Endodermal cell (in vitro differentiated cells): ENCODE results near the gene RASGEF1B. TPM values are rescaled to one million over a fixed set of nuclear protein-coding genes. Genes with fewer than 3 reads are reported as not detected.
A peak's percentile ranks its signal among the peaks of the same experiment; 100 is the strongest.
"Not testable (repeated sequence)": the region's sequence is repeated elsewhere in the genome, so short reads cannot be mapped to it uniquely, and the experiment has no call there.

Experiments
- DNase-seq: peaks from one replicate; pipeline ENCODE4 v3.0.0-alpha.2; 2017
- H3K27ac ChIP-seq: 2 replicates; pipeline ENCODE4 v1.5.1; 2013; ENCODE audit warnings: mild to moderate bottlenecking, low read depth, low read length, moderate library complexity
- H3K27me3 ChIP-seq: 2 replicates; pipeline ENCODE4 v1.6.1; 2013; ENCODE audit warnings: mild to moderate bottlenecking, low read length, moderate library complexity; ENCODE audit not compliant: insufficient read depth, control insufficient read depth, poor library complexity, severe bottlenecking
- H3K36me3 ChIP-seq: 2 replicates; pipeline ENCODE4 v1.7.0; 2013; ENCODE audit warnings: mild to moderate bottlenecking, low read length, moderate library complexity; ENCODE audit not compliant: control insufficient read depth, insufficient read depth
- H3K4me1 ChIP-seq: one replicate; pipeline ENCODE4 v1.7.0; 2013; ENCODE audit warnings: low read length; ENCODE audit not compliant: control insufficient read depth, insufficient read depth
- H3K4me3 ChIP-seq: 2 replicates; pipeline ENCODE4 v1.5.1; 2013; ENCODE audit warnings: mild to moderate bottlenecking, low read length, moderate library complexity
- H3K9ac ChIP-seq: 2 replicates; pipeline ENCODE4 v1.6.1; 2013; ENCODE audit warnings: mild to moderate bottlenecking, low read length, moderate library complexity; ENCODE audit not compliant: poor library complexity, severe bottlenecking; ENCODE audit errors: extremely low read depth
- H3K9me3 ChIP-seq: 2 replicates; pipeline ENCODE4 v1.6.1; 2013; ENCODE audit warnings: mild to moderate bottlenecking, low read length, moderate library complexity; ENCODE audit not compliant: control insufficient read depth
- H3K27ac Mint-ChIP-seq: 2 replicates; pipeline ENCODE4 v1.8.0; 2020; ENCODE audit warnings: mixed read lengths
- H3K27me3 Mint-ChIP-seq: 2 replicates; pipeline ENCODE4 v1.8.0; 2021; ENCODE audit warnings: mild to moderate bottlenecking, mixed read lengths; ENCODE audit not compliant: insufficient read depth
- H3K36me3 Mint-ChIP-seq: 2 replicates; pipeline ENCODE4 v1.8.0; 2020; ENCODE audit warnings: low read depth, mixed read lengths
- H3K4me1 Mint-ChIP-seq: 2 replicates; pipeline ENCODE4 v1.8.0; 2020; ENCODE audit warnings: mixed read lengths
- H3K4me3 Mint-ChIP-seq: 2 replicates; pipeline ENCODE4 v1.8.0; 2020; ENCODE audit warnings: mild to moderate bottlenecking, moderate library complexity, mixed read lengths
- H3K9me3 Mint-ChIP-seq: 2 replicates; pipeline ENCODE4 v1.8.0; 2020; ENCODE audit warnings: mild to moderate bottlenecking, mixed read lengths
- CTCF ChIP-seq: fragments of 200-600 bp; sonication (generic); conservative IDR thresholded peaks from 2 replicates; pipeline ENCODE4 v1.5.0; 2021; ENCODE audit warnings: antibody characterized with exemption, mild to moderate bottlenecking
- WGBS, 2 experiments: methylation state at CpG; one replicate each; pipeline versions ENCODE4 v1.1.5 to v1.1.7; 2013; ENCODE audit warnings: missing lambda C conversion rate in 2 of 2, mixed read lengths in 1 of 2; ENCODE audit not compliant: insufficient coverage in 1 of 2, insufficient read length in 1 of 2; 5-methylcytosine and 5-hydroxymethylcytosine counted together
- total RNA-seq, 2 donors: library from RNA; stranded (reverse); fragmentation: NEBNext Ultra II Directional in 1 of 2; extraction: Animal tissue kit (Norgen Biotek cat#: 25700) in 1 of 2; gene quantifications; 2 replicates in 1 of 2; 3 replicates in 1 of 2; pipeline ENCODE4 v1.2.1, GENCODE V29; 2021

RASGEF1B gene
- total RNA-seq, 2 donors from 2014 or later, result 15.3 to 26.7 TPM

GRCh38 chr4:81485310-81485980 is 13.7 kb upstream of the RASGEF1B start:
- Histone ChIP-seq H3K4me1 (peaks cover 15% of the 10 kb centered on the region), H3K27me3 (no peaks in the 10 kb centered on the region), H3K27ac (no peak overlapping the region), H3K36me3 (no peaks in the 10 kb centered on the region), H3K4me3 (peak overlapping the region; percentile 67), H3K9me3 (no peaks in the 10 kb centered on the region), H3K9ac (no peak overlapping the region)
- Mint-ChIP-seq H3K36me3 (no peaks in the 10 kb centered on the region), H3K4me1 (peaks cover 18% of the 10 kb centered on the region), H3K9me3 (peaks cover 13% of the 10 kb centered on the region), H3K27ac (peak overlapping the region; percentile 10), H3K4me3 (no peak overlapping the region), H3K27me3 (no peaks in the 10 kb centered on the region)
- DNase-seq, result no peak
- 71 to 83% methylated on average over 2 to 5 of the region's 5 CpGs for WGBS, 2 experiments
- no peak for TF ChIP-seq CTCF

GRCh38 chr4:81482326-81482725 is 10.6 kb upstream of the RASGEF1B start:
- Mint-ChIP-seq H3K27ac (no peak overlapping the region), H3K36me3 (no peaks in the 10 kb centered on the region), H3K27me3 (no peaks in the 10 kb centered on the region), H3K4me1 (peaks cover 18% of the 10 kb centered on the region), H3K9me3 (peaks cover 20% of the 10 kb centered on the region), H3K4me3 (no peak overlapping the region)
- 94 to 100% methylated on average over 1 to 3 of the region's 3 CpGs for WGBS, 2 experiments
- Histone ChIP-seq H3K36me3 (no peaks in the 10 kb centered on the region), H3K9ac (no peak overlapping the region), H3K4me3 (no peak overlapping the region), H3K9me3 (peaks cover 3% of the 10 kb centered on the region), H3K27me3 (no peaks in the 10 kb centered on the region), H3K27ac (no peak overlapping the region), H3K4me1 (peaks cover 15% of the 10 kb centered on the region)
- no peak for TF ChIP-seq CTCF
- DNase-seq, result no peak

- no peaks in the 10 kb centered on the region for H3K36me3 Mint-ChIP-seq
- Histone ChIP-seq H3K9ac (no peak overlapping the region), H3K27me3 (no peaks in the 10 kb centered on the region), H3K4me1 (peaks cover 12% of the 10 kb centered on the region), H3K9me3 (peaks cover 3% of the 10 kb centered on the region), H3K36me3 (no peaks in the 10 kb centered on the region), H3K4me3 (no peak overlapping the region), H3K27ac (no peak overlapping the region)
- WGBS, 2 experiments, result 95% methylated on average over 3 of the region's 3 CpGs; no CpG with 5 or more reads in 1 of the 2 experiments
- TF ChIP-seq CTCF, result no peak
- no peak overlapping the region for H3K27ac Mint-ChIP-seq
- peaks cover 20% of the 10 kb centered on the region for H3K9me3 Mint-ChIP-seq
- peaks cover 14% of the 10 kb centered on the region for H3K4me1 Mint-ChIP-seq
- no peak overlapping the region for H3K4me3 Mint-ChIP-seq
- no peak for DNase-seq
- no peaks in the 10 kb centered on the region for H3K27me3 Mint-ChIP-seq
These were observed 9.4 kb upstream of the RASGEF1B start for GRCh38 chr4:81481151-81481550.

GRCh38 chr4:81479573-81479972 is 7.9 kb upstream of the RASGEF1B start:
- not testable (repeated sequence) for H3K36me3 Mint-ChIP-seq, H3K27ac Mint-ChIP-seq, H3K9ac ChIP-seq, H3K4me1 ChIP-seq, H3K4me1 Mint-ChIP-seq, H3K27ac ChIP-seq, H3K4me3 Mint-ChIP-seq, DNase-seq, H3K27me3 ChIP-seq, H3K36me3 ChIP-seq, H3K9me3 ChIP-seq, H3K27me3 Mint-ChIP-seq, H3K4me3 ChIP-seq
- peaks cover 26% of the 10 kb centered on the region for H3K9me3 Mint-ChIP-seq
- no CpG with 5 or more reads among the region's 2 CpGs for WGBS, 2 experiments

- peaks cover 25% of the 10 kb centered on the region for H3K9me3 Mint-ChIP-seq
- H3K27me3 Mint-ChIP-seq, H3K9me3 ChIP-seq, H3K36me3 ChIP-seq, H3K27ac Mint-ChIP-seq, H3K27ac ChIP-seq, H3K36me3 Mint-ChIP-seq, H3K4me3 ChIP-seq, H3K4me3 Mint-ChIP-seq, H3K4me1 ChIP-seq, H3K9ac ChIP-seq, H3K27me3 ChIP-seq: not testable (repeated sequence)
- peaks cover 27% of the 10 kb centered on the region for H3K4me1 Mint-ChIP-seq
- WGBS, 2 experiments, result 69 to 84% methylated on average over 8 to 19 of the region's 19 CpGs
- peak; percentile 73 for DNase-seq
These were observed 1.9 kb upstream of the RASGEF1B start for GRCh38 chr4:81473331-81474265.
